Fibroblast of skin of back (primary cell): ENCODE results near the gene GALNT12. TPM values are rescaled to one million over a fixed set of nuclear protein-coding genes. Genes with fewer than 3 reads are reported as not detected.

Experiments
- DNase-seq: peaks from one replicate; pipeline ENCODE4 v3.0.0-alpha.2; 2013
- polyA plus RNA-seq, 2 experiments: library from polyadenylated mRNA; unstranded; fragments of 120-200 nt; gene quantifications; one replicate each; pipeline ENCODE4 v1.2.1, GENCODE V29; 2013; ENCODE audit not compliant: insufficient read length in 2 of 2

Gene GALNT12
- polyA plus RNA-seq (2013, experiment 1 of 2; ENCODE audit: insufficient read length), result 0.60 TPM
- 0.40 TPM for polyA plus RNA-seq (2013, experiment 2 of 2; ENCODE audit: insufficient read length)

DNA sequence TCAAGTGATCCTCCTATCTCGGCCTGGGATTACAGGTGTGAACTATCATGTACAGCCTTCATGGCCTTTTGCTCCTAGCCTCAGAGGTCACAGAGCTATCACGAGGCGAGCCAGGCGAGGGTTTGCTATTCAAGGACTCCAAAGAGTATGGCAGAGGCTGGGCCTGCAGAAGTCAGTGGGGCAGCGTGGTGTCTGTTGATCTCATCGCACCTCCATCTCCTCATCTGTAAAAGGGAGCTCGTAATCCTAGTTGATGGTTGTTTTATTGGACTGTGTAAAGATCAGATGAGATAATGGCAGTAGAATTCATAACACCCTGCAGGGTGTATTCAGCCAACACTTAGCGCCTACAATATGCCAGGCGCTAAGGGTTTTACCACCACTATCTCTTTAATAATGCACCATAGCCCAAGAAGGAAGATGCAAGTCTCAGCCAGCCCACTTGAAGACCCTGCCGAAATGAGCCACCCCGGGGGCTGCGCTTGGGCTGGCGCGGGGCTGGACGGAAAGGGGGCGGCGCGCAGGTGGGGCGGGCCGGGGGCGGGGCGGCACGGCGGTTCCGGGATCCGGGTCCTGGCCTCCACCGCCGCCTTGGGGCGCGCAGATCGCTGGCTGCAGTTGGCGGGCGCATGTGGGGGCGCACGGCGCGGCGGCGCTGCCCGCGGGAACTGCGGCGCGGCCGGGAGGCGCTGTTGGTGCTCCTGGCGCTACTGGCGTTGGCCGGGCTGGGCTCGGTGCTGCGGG is at the start of gene GALNT12:
TSS of gene GALNT12 (plus strand) at position 601 of the 744 bp plus-strand sequence. CDS start at position 630, 29 bp downstream.
- DNase-seq, result no peak

DNA sequence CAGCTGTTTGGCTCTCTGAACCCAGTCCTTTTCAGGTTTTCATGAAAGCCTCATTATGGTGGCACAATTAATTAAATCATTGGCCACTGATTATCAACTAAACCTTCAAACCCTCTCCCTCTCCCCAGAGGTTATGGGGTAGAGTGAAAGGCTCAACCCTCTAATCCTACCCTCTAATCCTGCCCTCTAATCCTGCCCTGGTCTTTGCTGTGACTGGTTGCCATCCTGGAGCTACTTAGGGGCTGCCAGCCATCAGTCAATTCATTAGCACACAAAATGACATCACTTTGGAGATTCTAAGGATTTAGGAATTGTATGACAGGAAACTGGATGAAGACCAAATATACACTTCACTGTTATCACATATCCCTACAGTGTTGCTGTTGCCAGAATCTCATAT is 47.2 kb upstream of the GALNT12 start:
- DNase-seq, result no peak

GRCh38 chr9:98763986-98764745 is 43.3 kb upstream of the GALNT12 start:
- peak; percentile 59 for DNase-seq

- no peak for DNase-seq
These were observed 42.2 kb upstream of the GALNT12 start for GRCh38 chr9:98765256-98765655.

DNA sequence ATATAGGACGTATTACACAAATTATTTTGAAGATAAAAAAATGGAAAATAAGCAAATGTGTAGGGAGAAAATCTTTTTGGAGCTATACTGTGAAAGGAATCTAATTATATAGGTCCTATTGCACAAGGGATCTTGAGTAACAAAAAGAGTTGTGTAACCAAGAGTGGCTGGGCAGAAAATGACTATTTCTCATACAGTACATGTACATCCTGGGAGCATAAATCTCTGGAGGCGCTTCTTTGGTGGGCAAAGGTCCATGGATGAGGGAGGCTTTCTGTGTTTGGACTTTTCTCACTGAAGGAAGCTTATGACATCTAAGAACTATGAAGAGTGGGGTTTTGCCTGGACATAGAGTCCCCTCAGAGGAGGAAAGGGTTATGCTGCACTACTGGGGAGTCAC is 40.9 kb upstream of the GALNT12 start:
- DNase-seq, result no peak

DNA sequence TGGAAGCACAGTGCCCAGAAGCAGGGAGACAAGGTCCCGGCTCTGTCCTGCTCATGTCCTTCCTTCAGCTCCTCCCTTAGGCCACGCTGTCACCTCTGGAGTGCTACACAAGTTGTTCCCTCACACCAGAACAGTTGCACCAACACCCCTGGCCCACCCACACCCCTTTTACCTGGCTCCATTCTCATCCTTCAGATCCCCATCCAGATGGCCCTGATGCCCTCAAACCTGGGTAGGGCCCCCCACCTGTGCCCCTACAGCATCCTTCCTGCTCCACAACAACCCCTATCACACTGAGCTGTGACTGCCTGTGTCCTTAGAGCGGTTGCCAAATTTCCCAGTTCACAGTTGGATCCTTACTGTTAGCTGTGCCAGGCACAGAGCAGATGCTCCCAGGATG is 40.3 kb upstream of the GALNT12 start:
- DNase-seq, result no peak

DNA sequence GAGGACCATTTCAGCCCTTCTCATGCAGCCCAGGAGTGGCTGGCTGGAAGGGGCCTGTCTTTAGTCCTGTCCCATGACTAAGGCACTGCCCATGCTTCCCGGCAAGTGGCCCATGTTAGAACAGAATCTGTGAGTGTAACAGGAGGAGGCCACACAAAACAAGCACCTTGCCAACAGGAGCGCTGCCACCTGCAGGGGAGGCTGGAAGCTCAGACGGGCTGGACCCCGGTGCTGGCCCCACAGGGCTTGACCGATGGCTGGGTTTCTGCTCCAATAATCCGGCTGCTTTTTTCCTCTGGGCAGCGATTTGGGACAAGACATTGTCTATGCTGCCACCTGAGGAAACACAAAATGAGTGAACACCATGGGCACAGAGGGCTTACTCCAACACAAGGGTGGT is 39.6 kb upstream of the GALNT12 start:
- no peak for DNase-seq

GRCh38 chr9:98768344-98768743 is 39.1 kb upstream of the GALNT12 start:
- no peak for DNase-seq

- DNase-seq, result no peak
These were observed 36.8 kb upstream of the GALNT12 start for GRCh38 chr9:98770717-98771116.

DNA sequence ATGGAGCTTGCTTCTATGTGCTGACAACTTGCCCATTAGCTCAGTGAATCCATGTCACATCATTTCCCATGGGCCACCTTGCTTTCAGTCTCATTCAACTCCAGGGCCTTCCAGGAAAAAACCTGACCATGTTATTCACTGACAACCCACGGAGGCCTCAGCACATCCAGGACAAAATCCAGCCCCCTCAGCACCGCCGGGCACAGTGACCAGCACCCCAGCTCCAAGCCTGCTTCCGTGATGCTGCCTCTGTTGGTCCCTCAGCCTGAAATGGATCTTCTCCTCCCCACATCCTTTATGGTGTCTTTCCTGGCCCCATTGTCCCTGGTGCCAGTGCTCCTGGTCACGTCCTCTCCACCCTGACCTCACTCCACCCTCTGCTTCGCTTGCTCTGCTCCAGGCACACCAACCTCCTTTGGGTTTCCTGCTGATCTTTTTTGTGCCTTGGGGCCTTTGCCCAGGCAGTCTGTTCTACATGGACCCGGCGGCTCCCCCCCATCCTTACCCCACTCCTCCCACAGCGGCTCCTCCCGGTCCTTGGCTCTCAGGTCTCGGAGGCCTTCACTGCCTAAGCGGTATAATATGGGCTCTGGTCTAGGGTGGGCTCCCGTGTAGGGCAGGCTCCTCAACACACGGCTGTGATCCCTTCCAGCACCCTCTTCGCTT is 36.1 kb upstream of the GALNT12 start:
- no peak for DNase-seq

- DNase-seq, result no peak
These were observed 34.9 kb upstream of the GALNT12 start for GRCh38 chr9:98772364-98773155.

GRCh38 chr9:98773721-98774120 is 33.7 kb upstream of the GALNT12 start:
- DNase-seq, result no peak

GRCh38 chr9:98774746-98775145 is 32.7 kb upstream of the GALNT12 start:
- peak; percentile 13 for DNase-seq

DNA sequence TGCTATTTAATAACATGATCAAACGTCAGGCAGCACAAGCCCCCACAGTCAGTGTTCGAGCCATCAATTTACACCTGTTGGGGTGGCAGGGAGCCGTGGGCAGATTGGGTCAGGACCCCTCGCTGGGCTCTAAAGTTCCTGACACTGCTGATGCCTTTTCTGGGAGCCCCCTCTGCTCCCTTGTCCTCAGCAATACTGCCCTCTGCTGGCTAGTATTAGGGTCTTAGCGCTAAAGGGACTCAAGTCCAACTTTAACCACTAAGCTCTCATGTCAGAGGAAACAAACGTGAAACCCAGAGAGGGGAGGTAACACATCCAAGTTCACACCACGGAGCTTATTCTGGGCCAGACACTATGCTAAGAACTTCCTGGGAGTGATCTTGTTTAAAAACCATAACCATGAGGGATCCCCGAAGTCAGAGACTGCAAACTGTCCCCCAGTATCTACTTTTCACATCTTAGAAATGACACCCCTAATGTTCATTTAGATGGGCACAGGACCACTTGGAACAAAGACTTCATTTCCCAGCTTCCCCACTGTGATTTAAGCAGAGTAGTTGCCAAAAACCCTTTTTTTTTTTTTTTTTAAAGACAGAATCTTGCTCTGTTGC is 31.5 kb upstream of the GALNT12 start:
- DNase-seq, result peak; percentile 68

DNA sequence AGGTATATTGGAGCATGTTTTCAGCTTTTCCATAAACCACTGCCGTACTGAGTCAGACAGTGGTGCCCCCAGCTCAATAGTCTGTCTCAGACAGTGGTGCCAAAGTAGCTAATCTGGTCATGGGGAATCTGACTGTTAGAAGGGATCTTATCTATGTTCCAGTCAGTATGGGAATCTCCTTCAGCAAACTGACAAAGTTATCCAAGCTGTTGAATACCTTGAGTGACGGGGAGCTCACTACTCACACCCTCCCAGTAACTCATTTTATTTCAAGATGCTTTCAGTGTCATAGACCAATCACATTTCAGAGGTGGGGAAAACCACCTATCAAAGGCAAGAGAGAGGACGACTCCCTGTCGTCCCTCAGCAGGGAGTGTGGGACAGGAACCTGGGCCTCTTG is 29.9 kb upstream of the GALNT12 start:
- DNase-seq, result no peak

GRCh38 chr9:98778251-98778650 is 29.2 kb upstream of the GALNT12 start:
- no peak for DNase-seq

DNA sequence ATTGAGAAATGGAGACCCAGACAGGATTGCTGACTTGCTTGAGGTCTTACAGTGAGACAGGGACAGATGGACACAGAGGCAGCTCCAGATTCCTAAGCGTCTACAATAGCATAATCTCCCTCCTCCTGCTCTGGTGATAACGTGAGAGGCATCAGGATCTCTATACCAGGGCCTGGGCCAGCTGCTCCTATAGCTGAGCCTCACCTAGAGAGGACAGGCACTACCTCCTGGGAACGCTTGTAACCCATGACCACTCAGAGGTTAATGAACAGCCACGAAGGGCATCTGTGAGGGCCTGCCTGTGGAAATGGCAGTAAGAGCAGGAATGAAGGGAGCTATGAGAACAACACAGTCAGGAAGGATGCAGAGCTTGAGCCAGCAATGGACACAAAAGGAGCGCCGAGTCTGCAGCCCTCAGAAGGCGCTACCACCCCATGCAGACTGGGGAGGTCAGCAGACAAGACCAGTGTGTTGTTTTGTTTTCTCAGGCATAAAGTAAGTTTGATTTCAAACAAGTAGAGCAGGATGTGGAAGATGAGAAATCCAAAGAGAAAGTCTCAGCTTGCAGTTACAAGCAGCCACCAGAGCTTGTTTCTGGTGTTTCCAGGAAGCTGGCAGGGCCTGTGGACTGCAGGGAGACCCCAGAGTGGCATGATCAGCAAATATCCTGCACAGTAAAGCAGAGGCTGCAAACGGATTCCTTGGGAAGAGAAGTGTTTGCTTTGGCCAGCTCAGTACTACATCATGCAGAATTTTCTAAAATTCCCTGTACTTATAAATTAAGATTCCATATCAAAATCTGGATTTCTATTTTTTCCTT is 28.5 kb upstream of the GALNT12 start:
- DNase-seq, result no peak

GRCh38 chr9:98780059-98780749 is 27.3 kb upstream of the GALNT12 start:
- DNase-seq, result no peak

DNA sequence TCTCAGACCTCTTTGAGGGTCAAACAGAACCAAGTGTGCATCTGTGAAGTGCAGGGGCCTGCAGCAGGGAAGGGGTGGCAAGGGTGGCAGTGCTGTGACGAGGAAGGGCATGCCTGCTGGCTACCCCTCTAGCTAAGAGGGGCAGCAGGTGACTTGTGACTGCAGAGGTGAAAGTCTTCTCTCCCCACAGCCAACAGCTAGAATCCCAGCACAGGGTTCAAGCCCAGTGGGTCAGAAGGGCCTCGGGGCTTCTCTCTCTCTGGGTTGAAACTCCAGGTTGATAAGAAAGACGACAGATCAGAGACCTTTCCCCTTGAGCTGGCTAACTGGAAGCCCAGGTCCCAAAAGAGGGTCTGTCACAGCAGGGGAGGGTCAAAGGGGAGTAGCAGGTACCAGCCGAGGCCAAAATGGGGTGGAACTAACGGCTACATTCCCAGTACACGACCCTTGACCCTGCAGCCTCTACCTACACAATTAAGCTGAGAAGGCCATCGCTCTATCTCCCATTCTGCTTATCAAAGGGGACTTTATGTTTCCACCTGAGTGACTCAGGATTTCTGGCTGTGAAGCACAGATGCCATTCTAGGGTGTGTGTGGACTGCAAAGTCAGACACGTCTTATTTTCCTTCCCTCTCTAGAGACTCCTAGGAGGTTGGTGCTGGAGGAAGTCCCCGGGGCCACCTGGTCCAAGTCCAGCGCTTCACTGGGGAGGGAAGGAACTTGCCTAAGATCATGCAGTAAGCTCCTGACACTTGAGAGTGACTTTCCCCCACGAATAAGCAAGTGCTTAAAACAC is 25.7 kb upstream of the GALNT12 start:
- no peak for DNase-seq
